ENCODE results near the gene CYTH3. TPM values are rescaled to one million over a fixed set of nuclear protein-coding genes. Genes with fewer than 3 reads are reported as not detected.
"Not testable (repeated sequence)": the region's sequence is repeated elsewhere in the genome, so short reads cannot be mapped to it uniquely, and the experiment has no call there.

The CYTH3 gene
- total and polyA plus RNA-seq, 2 experiments from 2014 or later, result 11.9 to 15.7 TPM

DNA sequence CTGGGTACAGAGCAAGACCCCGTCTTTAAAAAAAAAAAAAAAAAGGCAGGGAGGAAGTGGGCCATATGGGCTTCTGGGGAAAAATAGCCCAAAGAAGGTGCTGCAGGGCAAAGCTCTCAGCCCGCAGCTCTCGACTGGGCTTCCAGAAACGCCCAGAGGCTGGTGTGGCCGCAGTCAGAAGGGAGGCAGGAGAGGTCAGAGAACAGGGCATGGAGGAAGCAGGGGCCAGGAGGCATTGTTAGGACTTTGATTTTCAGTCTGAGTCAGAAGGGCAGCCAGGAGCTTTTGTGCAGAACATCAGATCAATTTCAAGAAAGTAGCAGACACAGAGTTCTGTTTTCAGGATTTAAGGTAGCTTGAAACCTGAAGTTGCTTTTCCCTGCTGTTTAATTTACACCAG lies 35.3 kb upstream of the CYTH3 start:
- Histone ChIP-seq H3K9me3 (ENCODE audit: low read depth) (no peaks in the 10 kb centered on the region), H3K27ac (no peak overlapping the region), H3K4me2 (no peak overlapping the region), H4K20me1 (ENCODE audit: insufficient read depth, poor library complexity, severe bottlenecking) (no peaks in the 10 kb centered on the region), H3K9me2 (replicated peaks; ENCODE audit: insufficient read depth) (no peaks in the 10 kb centered on the region), H3K36me3 (replicated peaks; ENCODE audit: insufficient read depth, low read depth) (no peaks in the 10 kb centered on the region), H3K4me1 (ENCODE audit: insufficient read depth) (no peaks in the 10 kb centered on the region), H3K79me2 (no peaks in the 10 kb centered on the region), H3K27me3 (no peaks in the 10 kb centered on the region), H2AFZ (no peak overlapping the region), H3K4me3 (no peak overlapping the region)
- WGBS (ENCODE audit: low lambda C conversion rate, missing lambda C conversion rate), result 70% methylated on average over 5 of the region's 5 CpGs
- DNase-seq (ENCODE audit: low spot score), result no peak
- no peak for TF ChIP-seq EZH2phosphoT487 (IDR thresholded peaks at IDR 0.05; ENCODE audit: low read depth, severe bottlenecking, unreplicated experiment)
- TF ChIP-seq, protein P1, sequence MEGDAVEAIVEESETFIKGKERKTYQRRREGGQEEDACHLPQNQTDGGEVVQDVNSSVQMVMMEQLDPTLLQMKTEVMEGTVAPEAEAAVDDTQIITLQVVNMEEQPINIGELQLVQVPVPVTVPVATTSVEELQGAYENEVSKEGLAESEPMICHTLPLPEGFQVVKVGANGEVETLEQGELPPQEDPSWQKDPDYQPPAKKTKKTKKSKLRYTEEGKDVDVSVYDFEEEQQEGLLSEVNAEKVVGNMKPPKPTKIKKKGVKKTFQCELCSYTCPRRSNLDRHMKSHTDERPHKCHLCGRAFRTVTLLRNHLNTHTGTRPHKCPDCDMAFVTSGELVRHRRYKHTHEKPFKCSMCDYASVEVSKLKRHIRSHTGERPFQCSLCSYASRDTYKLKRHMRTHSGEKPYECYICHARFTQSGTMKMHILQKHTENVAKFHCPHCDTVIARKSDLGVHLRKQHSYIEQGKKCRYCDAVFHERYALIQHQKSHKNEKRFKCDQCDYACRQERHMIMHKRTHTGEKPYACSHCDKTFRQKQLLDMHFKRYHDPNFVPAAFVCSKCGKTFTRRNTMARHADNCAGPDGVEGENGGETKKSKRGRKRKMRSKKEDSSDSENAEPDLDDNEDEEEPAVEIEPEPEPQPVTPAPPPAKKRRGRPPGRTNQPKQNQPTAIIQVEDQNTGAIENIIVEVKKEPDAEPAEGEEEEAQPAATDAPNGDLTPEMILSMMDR (IDR thresholded peaks at IDR 0.05; ENCODE audit: poor library complexity), result no peak
- TF ChIP-seq EZH2 (IDR thresholded peaks at IDR 0.05; ENCODE audit: borderline replicate concordance), result no peak

DNA sequence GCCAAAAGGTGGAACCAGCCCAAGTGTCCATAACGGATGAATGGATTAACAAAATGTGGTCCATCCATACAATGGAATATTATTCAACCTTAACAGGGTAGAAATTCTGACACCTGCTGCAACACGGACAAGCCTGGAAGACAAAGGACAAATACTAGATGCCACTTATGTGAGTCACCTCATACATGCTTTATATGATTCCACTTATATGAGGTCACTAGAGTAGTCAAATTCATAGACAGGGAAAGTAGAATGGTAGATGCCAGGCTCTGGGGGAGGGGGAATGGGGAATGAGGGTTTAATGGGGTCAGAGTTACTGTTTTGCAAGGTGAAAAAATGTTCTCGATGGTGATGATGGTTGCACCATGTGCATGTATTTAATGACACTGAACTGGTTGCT lies 34.0 kb upstream of the CYTH3 start:
- Histone ChIP-seq H3K9me3 (ENCODE audit: low read depth) (no peaks in the 10 kb centered on the region), H3K79me2 (no peaks in the 10 kb centered on the region), H3K4me1 (ENCODE audit: insufficient read depth) (no peaks in the 10 kb centered on the region), H3K4me2 (no peak overlapping the region), H3K27me3 (no peaks in the 10 kb centered on the region), H3K36me3 (replicated peaks; ENCODE audit: insufficient read depth, low read depth) (no peaks in the 10 kb centered on the region), H3K9me2 (replicated peaks; ENCODE audit: insufficient read depth) (no peaks in the 10 kb centered on the region), H2AFZ (no peak overlapping the region), H4K20me1 (ENCODE audit: insufficient read depth, poor library complexity, severe bottlenecking) (no peaks in the 10 kb centered on the region), H3K4me3 (no peak overlapping the region), H3K27ac (no peak overlapping the region)
- DNase-seq (ENCODE audit: low spot score), result no peak
- TF ChIP-seq EZH2 (IDR thresholded peaks at IDR 0.05; ENCODE audit: borderline replicate concordance) (no peak), EZH2phosphoT487 (IDR thresholded peaks at IDR 0.05; ENCODE audit: low read depth, severe bottlenecking, unreplicated experiment) (no peak)
- TF ChIP-seq, protein P1 (IDR thresholded peaks at IDR 0.05; ENCODE audit: poor library complexity), result no peak
- 84% methylated on average over 3 of the region's 3 CpGs for WGBS (ENCODE audit: low lambda C conversion rate, missing lambda C conversion rate)

DNA sequence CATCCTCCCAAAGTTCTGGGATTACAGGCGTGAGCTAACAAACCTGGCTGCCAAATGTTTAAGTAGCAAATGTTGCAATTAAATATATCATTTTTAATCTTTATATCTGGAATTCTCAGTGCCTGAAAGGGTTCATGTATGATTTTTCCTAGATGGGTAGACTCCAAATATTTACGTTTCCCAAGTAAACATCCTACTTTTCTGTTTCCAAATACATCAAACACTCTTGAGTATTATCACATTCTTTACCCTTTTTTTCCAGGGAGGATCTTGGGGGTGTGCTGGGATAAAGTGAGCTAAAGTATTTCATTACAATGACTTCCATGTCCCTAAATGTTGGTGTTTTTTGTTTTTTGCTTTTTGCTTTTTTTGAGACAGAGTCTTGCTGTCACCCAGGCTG lies 32.9 kb upstream of the CYTH3 start:
- Histone ChIP-seq H3K9me3 (ENCODE audit: low read depth) (no peaks in the 10 kb centered on the region), H3K4me1 (ENCODE audit: insufficient read depth) (no peaks in the 10 kb centered on the region), H3K4me3 (no peak overlapping the region), H3K4me2 (no peak overlapping the region), H2AFZ (no peak overlapping the region), H3K27me3 (no peaks in the 10 kb centered on the region), H3K79me2 (no peaks in the 10 kb centered on the region), H3K27ac (no peak overlapping the region), H4K20me1 (ENCODE audit: insufficient read depth, poor library complexity, severe bottlenecking) (no peaks in the 10 kb centered on the region), H3K36me3 (replicated peaks; ENCODE audit: insufficient read depth, low read depth) (no peaks in the 10 kb centered on the region), H3K9me2 (replicated peaks; ENCODE audit: insufficient read depth) (no peaks in the 10 kb centered on the region)
- TF ChIP-seq EZH2phosphoT487 (IDR thresholded peaks at IDR 0.05; ENCODE audit: low read depth, severe bottlenecking, unreplicated experiment), result no peak
- TF ChIP-seq, protein P1 (IDR thresholded peaks at IDR 0.05; ENCODE audit: poor library complexity), result no peak
- no peak for TF ChIP-seq EZH2 (IDR thresholded peaks at IDR 0.05; ENCODE audit: borderline replicate concordance)
- no peak for DNase-seq (ENCODE audit: low spot score)
- WGBS (ENCODE audit: low lambda C conversion rate, missing lambda C conversion rate), result 68% methylated on average over 2 of the region's 2 CpGs

DNA sequence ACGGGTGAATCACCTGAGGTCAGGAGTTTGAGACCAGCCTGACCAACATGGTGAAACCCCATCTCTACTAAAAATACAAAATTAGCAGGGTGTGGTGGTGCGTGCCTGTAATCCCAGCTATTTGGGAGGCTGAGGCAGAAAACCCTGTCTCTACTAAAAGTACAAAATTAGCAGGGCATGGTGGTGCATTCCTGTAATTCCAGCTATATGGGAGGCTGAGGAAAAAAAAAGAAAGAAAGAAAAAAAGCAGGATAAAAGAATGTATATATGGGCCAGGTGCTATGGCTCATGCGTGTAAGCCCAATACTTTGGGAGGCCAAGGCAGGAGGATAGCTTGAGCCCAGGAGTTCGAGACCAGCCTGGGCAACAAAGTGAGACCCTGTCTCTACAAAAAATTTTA lies 29.0 kb upstream of the CYTH3 start:
- 91% methylated on average over 4 of the region's 4 CpGs for WGBS (ENCODE audit: low lambda C conversion rate, missing lambda C conversion rate)

More for the DNA sequence above, 29.0 kb upstream of the CYTH3 start:
- not testable (repeated sequence) for DNase-seq (ENCODE audit: low spot score); H3K36me3 ChIP-seq (replicated peaks; ENCODE audit: insufficient read depth, low read depth); H3K27me3 ChIP-seq; H3K4me2 ChIP-seq; H3K4me3 ChIP-seq; H3K4me1 ChIP-seq (ENCODE audit: insufficient read depth); H2AFZ ChIP-seq; H4K20me1 ChIP-seq (ENCODE audit: insufficient read depth, poor library complexity, severe bottlenecking); H3K9me3 ChIP-seq (ENCODE audit: low read depth); H3K27ac ChIP-seq; H3K79me2 ChIP-seq; H3K9me2 ChIP-seq (replicated peaks; ENCODE audit: insufficient read depth)

All from hepatocyte (in vitro differentiated cells).